HG02678 (cell line): ENCODE measurements around the gene TTLL6.
A peak's percentile ranks its signal among the peaks of the same experiment; 100 is the strongest.
"Not testable (repeated sequence)": the region's sequence is repeated elsewhere in the genome, so short reads cannot be mapped to it uniquely, and the experiment has no call there.

ENCODE experiments used
- ATAC-seq: cut with Tn5 transposase; IDR thresholded peaks from one replicate; pipeline ENCODE4 v1.9.1; 2021; ENCODE audit warnings: mild to moderate bottlenecking, moderate library complexity; ENCODE audit not compliant: unreplicated experiment

The TTLL6 gene

GRCh38 chr17:48816438-48816773, 623 bp downstream of the TTLL6 start:
- ATAC-seq = no peak

DNA sequence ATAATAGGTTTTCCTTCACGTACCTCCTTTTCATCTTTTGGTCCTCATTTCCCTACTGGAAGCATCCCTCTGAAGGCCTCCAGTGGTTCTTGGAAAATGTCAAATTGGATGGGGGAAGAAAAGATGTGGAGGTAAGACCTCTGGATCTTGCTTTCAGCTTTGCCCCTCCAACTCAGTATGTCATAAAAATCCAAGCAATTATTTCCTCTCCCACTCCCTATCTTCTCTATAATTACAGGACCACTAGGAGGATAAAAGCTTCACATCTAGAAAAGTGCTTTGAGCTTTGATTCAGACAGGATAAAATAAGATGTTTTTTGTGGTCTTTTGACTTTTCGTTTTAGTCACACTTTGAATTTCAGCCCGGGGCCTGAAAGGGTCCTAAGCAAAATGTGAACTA, 1.7 kb downstream of the TTLL6 start:
- ATAC-seq = no peak

- no peak for ATAC-seq
Measured at GRCh38 chr17:48814504-48814903, 2.5 kb downstream of the TTLL6 start.

GRCh38 chr17:48812001-48812400, 5.0 kb downstream of the TTLL6 start:
- ATAC-seq = no peak

DNA sequence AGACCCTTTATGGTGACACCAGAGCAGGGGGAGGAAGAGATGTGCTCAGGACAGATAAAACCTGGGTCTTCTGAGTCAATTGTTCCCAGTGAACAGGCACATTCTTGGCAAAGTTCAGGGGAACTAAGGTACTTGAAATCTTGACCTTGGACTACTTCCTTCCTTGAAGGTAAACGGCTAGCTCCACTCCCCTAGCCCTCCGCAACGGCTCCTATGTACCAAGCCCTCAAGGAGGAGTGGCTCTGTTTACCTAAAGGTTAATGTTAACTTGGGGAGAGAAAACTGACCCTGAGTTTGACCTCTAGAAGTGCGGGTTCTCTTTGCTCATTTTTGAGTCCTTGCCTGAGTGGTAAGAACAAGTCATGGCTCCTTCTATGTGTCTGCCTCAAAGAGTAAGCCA, 7.8 kb downstream of the TTLL6 start:
- ATAC-seq = no peak

GRCh38 chr17:48804936-48805411, 12.1 kb downstream of the TTLL6 start:
- no peak for ATAC-seq

- ATAC-seq = no peak
Measured at GRCh38 chr17:48800626-48801217, 16.3 kb downstream of the TTLL6 start.

- no peak for ATAC-seq
Measured at GRCh38 chr17:48799069-48799723, 17.8 kb downstream of the TTLL6 start.

- not testable (repeated sequence) for ATAC-seq
Measured at GRCh38 chr17:48796163-48796522, 20.9 kb downstream of the TTLL6 start.

GRCh38 chr17:48795444-48796162, 21.4 kb downstream of the TTLL6 start:
- no peak for ATAC-seq

GRCh38 chr17:48792033-48792798, 24.8 kb downstream of the TTLL6 start:
- ATAC-seq = no peak

DNA sequence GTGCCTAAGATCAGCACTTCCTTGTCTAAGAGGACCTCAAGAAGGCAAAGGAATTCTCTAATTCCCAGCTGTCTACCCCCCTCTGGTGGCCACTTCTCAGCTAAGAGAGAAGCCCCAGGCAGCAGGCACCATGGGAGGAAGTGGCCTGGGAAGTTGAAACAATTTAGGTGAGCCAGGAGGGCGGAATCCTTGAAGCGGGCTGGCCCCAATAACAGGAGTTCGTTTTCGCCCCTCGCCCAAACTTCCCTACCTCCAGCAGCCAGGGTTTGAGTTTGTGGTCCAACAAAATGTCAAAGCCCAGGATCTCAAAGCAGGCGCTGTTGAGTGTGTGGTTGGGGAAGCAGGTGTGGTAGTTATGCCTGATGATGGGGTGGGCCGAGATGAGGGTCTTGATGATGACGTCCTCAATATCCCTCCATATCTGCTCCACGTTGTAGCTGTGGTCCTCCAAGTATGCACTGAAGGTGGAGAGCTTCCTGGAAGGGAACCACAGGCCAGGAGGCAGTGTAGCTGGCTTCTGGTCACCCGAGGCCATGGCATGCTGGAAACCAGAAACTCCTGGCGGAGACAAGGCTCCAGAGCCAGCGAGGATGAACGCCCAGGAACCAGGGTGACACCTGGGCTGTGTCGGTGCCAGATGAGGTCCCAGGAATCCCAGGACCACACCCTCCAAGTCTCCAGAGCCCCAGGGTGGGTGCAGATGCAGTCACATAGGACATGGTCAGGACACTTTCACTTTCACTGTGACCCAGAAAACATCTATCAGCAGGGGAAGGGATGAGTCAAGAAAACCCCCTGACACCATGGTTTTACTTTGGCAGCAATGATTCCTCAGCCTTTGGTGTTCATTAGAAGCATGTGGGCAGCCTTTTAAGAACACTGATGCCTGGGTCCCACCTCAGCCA, 25.6 kb downstream of the TTLL6 start:
- peak; percentile 49 for ATAC-seq

DNA sequence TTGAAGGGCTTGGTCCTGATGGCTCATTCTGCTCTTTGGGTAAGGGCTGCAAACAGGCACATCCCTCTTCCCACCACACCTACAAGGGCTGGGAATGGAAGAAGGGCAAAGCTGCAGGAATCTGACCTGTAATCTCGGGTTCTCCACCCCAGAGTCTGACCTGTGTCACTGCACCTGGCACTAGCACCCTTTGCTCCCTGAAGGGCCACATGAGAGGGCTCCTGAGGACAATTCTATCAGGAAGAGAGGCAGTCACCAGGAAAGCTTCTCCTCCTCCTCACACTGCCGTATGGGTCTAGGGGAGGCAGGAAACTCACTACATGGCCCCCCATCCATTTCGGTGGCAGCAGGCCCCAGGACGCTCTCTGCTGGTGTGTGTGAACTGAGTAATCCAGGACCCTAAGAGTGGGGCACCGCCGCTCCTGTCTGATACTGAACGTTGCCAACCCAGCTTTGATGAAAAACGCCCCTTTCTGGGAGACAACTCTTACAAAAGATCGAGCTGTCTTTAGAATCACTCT, 26.4 kb downstream of the TTLL6 start:
- ATAC-seq = no peak

- no peak for ATAC-seq
Measured at GRCh38 chr17:48787828-48788227, 29.2 kb downstream of the TTLL6 start.

DNA sequence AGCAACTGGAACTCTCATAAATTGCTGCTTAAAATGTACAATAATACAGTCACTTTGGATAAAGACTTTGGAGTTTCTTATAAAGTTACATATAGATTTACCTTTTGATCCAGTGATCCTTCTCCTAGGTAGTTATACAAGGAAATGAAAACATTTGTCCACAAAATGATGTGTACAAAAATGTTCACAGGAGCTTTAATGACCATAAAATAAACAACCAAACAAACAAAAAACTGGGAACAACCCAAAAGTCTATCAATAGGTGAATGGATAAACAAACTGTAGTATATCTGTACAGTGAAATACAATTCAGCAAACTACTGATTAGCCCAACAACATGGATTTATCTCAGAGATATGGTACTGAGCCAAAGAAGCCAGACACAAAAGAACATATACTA, 37.6 kb downstream of the TTLL6 start:
- ATAC-seq = no peak

DNA sequence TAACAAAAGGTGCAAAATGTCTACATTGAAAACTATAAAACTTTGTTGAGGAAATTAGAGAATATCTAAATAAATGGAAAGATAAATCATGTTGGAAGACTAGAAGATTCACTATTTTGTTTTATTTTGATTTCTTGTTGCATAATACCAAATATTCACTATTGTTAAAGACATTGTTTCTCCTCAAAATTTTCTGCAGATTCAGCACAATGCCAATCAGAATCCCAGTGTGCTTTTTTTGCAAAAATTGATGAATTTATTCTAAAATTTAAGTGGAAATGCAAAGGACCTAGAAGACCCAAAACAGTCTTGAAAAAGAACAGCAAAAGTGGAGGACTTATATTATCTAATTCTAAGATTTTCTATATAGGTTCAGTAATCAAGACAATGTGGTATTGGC, 40.4 kb downstream of the TTLL6 start:
- no peak for ATAC-seq

DNA sequence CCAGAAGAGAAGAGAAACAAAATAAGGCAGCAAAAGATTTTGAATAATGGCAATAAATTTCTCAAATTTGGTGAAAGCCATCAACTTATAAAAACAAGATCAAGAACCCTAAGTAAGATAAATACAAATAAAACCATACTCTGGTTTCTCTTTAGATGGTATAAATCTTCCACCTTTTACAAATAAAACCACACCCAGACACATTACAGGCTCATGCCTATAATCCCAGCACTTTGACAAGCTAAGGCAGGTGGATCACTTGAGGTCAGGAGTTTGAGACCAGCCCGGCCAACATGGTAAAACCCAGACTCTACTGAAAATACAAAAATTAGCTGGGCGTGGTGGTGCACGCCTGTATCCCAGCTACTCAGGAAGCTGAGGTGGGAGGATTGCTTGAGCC, 43.8 kb downstream of the TTLL6 start:
- ATAC-seq = no peak

DNA sequence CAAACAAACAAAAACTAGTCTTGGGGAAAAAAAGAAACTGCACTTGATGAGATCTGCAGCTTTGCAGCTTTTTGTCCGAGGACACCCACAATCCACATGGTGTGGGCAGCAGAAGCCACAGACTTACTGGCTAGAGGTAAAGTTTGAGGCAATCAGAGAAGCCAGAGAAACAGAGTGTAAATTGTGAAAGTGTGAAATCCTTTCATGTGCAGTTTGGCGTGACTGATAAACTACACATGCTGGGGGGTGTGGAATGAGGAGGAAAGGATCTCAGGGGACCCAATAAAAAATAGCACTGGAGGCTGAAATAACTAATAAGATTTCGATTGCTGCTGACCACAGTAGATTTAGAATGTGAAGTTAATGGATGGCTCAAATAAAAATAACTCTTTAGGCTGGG, 46.1 kb downstream of the TTLL6 start:
- no peak for ATAC-seq

DNA sequence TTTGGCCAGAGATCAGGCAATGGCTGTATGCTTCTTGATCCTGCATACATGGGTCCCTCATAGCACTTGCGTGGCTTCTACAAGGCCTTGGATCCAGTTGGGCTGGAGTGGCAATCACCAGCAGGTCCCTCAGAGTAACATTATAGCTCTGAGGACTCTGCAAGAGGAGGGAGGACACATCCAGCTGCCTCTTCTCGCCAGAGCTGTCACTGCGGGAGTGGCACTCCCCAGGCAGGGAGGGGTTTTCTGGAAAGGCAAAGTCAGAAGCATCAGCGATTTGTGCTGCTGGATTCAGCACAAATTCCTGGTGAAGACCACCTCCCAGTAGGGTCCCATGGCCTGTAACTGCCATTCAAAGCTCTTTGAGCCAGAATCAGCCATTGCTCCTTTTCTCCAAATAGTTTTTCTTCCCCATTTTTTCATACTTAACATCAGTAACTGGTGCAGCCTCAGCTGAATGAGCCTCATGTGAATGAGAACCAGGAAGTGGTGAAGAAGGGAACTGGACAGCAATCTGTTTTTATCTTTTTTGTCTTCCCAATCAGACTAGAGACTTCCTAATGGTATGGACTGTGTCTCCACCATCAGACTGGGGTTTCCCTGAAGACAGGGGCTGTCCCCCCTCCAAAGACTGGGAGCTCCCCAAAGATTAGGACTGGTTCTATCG, 47.9 kb downstream of the TTLL6 start:
- ATAC-seq = no peak

- ATAC-seq = no peak
Measured at GRCh38 chr17:48767263-48767774, 49.7 kb downstream of the TTLL6 start.
